HG03565 (cell line): Measurements from ENCODE around the gene FGFR2.

Source experiments
- ATAC-seq: cut with Tn5 transposase; IDR thresholded peaks from one replicate; pipeline ENCODE4 v1.9.1; 2021; ENCODE audit warnings: mild to moderate bottlenecking, moderate library complexity; ENCODE audit not compliant: unreplicated experiment

The FGFR2 gene

GRCh38 chr10:121459279-121459621 lies 139.0 kb downstream of the FGFR2 start:
- no peak for ATAC-seq

- ATAC-seq = no peak
Measured at GRCh38 chr10:121457729-121458128, 140.5 kb downstream of the FGFR2 start.

- ATAC-seq = no peak
Measured at GRCh38 chr10:121455377-121455776, 142.9 kb downstream of the FGFR2 start.

- ATAC-seq = no peak
Measured at GRCh38 chr10:121454781-121455180, 143.5 kb downstream of the FGFR2 start.

- ATAC-seq = no peak
Measured at GRCh38 chr10:121453160-121453559, 145.1 kb downstream of the FGFR2 start.

- ATAC-seq = no peak
Measured at GRCh38 chr10:121452581-121452980, 145.7 kb downstream of the FGFR2 start.

GRCh38 chr10:121450247-121450646 lies 148.0 kb downstream of the FGFR2 start:
- no peak for ATAC-seq

GRCh38 chr10:121449482-121449924 lies 148.7 kb downstream of the FGFR2 start:
- peak; percentile 12 for ATAC-seq

GRCh38 chr10:121448766-121449421 lies 149.3 kb downstream of the FGFR2 start:
- ATAC-seq = peak; percentile 93

- ATAC-seq = no peak
Measured at GRCh38 chr10:121444520-121445165, 153.6 kb downstream of the FGFR2 start.

GRCh38 chr10:121442086-121442935 lies 155.9 kb downstream of the FGFR2 start:
- no peak for ATAC-seq

- no peak for ATAC-seq
Measured at GRCh38 chr10:121440461-121440860, 157.8 kb downstream of the FGFR2 start.

- no peak for ATAC-seq
Measured at GRCh38 chr10:121438333-121438732, 159.9 kb downstream of the FGFR2 start.

- ATAC-seq = no peak
Measured at GRCh38 chr10:121437596-121437995, 160.6 kb downstream of the FGFR2 start.

- ATAC-seq = no peak
Measured at GRCh38 chr10:121436630-121437341, 161.5 kb downstream of the FGFR2 start.

GRCh38 chr10:121436281-121436629 lies 162.0 kb downstream of the FGFR2 start:
- ATAC-seq = no peak

- no peak for ATAC-seq
Measured at GRCh38 chr10:121435099-121435875, 163.0 kb downstream of the FGFR2 start.

GRCh38 chr10:121433965-121434364 lies 164.3 kb downstream of the FGFR2 start:
- ATAC-seq = no peak

GRCh38 chr10:121428867-121429266 lies 169.4 kb downstream of the FGFR2 start:
- ATAC-seq = no peak
